Neural cell (in vitro differentiated cells): Measurements from ENCODE around the gene CFAP97D1. TPM values are rescaled to one million over a fixed set of nuclear protein-coding genes. Genes with fewer than 3 reads are reported as not detected.

Experiments used
- H2AFZ ChIP-seq: fragments of 200-600, 300-800 bp; sonication (generic), shearing (Covaris generic); 2 replicates; pipeline ENCODE4 v1.6.0; 2014; ENCODE audit warnings: low read depth, mild to moderate bottlenecking, antibody characterized with exemption, low read length, moderate library complexity
- H3F3A ChIP-seq: fragments of 200-600 bp; shearing (Covaris generic); 2 replicates; pipeline ENCODE4 v1.6.1; 2016; ENCODE audit warnings: mild to moderate bottlenecking, moderate library complexity, mixed read lengths, antibody characterized with exemption, low read length; ENCODE audit not compliant: insufficient read depth, poor library complexity, severe bottlenecking
- H3K27ac ChIP-seq: fragments of 200-600, 300-800 bp; sonication (generic), shearing (Covaris generic); 2 replicates; pipeline ENCODE4 v1.5.1; 2014; ENCODE audit warnings: mild to moderate bottlenecking, low read length, moderate library complexity
- H3K27me3 ChIP-seq: fragments of 300-800, 200-600 bp; sonication (generic), shearing (Covaris generic); 2 replicates; pipeline ENCODE4 v1.6.0; 2014; ENCODE audit warnings: mild to moderate bottlenecking, low read depth, low read length, moderate library complexity; ENCODE audit not compliant: insufficient read depth
- H3K36me3 ChIP-seq: fragments of 300-800, 200-600 bp; sonication (generic), shearing (Covaris generic); 2 replicates; pipeline ENCODE4 v1.5.1; 2014; ENCODE audit warnings: mild to moderate bottlenecking, antibody characterized with exemption, low read length, moderate library complexity; ENCODE audit not compliant: insufficient read depth
- H3K4me2 ChIP-seq: fragments of 300-800, 200-600 bp; sonication (generic), shearing (Covaris generic); 2 replicates; pipeline ENCODE4 v1.6.0; 2014; ENCODE audit warnings: mild to moderate bottlenecking, low read length
- H3K4me3 ChIP-seq: fragments of 300-800, 200-600 bp; sonication (generic), shearing (Covaris generic); 2 replicates; pipeline ENCODE4 v1.5.1; 2014; ENCODE audit warnings: mild to moderate bottlenecking, low read length, moderate library complexity
- H3K79me2 ChIP-seq: fragments of 200-600 bp; shearing (Covaris generic); replicated peaks from 2 replicates; pipeline ENCODE4 v1.6.0; 2014; ENCODE audit warnings: mild to moderate bottlenecking, low read length, moderate library complexity; ENCODE audit not compliant: insufficient read depth
- H3K9ac ChIP-seq: fragments of 300-800, 200-600 bp; sonication (generic), shearing (Covaris generic); 2 replicates; pipeline ENCODE4 v1.6.1; 2016; ENCODE audit warnings: mild to moderate bottlenecking, low read length, mixed read lengths
- H3K9me2 ChIP-seq: fragments of 200-600 bp; shearing (Covaris generic); 2 replicates; pipeline ENCODE4 v1.6.1; 2016; ENCODE audit warnings: mild to moderate bottlenecking, low read length, mixed read lengths; ENCODE audit not compliant: insufficient read depth
- H3K9me3 ChIP-seq: fragments of 200-600, 300-800 bp; sonication (generic), shearing (Covaris generic); 2 replicates; pipeline ENCODE4 v1.6.1; 2016; ENCODE audit warnings: mild to moderate bottlenecking, mixed run types, low read length, moderate library complexity, mixed read lengths
- H4K20me1 ChIP-seq: fragments of 200-600 bp; shearing (Covaris generic); 2 replicates; pipeline ENCODE4 v1.6.1; 2016; ENCODE audit warnings: mild to moderate bottlenecking, mixed run types; ENCODE audit not compliant: insufficient read depth
- CTCF ChIP-seq: fragments of 450-650 bp; IDR thresholded peaks from 2 replicates; pipeline ENCODE4 v1.5.1; 2014; ENCODE audit warnings: antibody characterized with exemption, mild to moderate bottlenecking, moderate library complexity; ENCODE audit not compliant: poor library complexity, severe bottlenecking
- EP300 ChIP-seq: fragments of 450-650 bp; conservative IDR thresholded peaks from 2 replicates; pipeline ENCODE4 v1.6.1; 2014; ENCODE audit warnings: antibody characterized with exemption, mild to moderate bottlenecking, moderate library complexity; ENCODE audit not compliant: poor library complexity, severe bottlenecking
- EZH2 ChIP-seq: fragments of 200-600, 300-800 bp; shearing (Covaris generic), sonication (generic); IDR thresholded peaks from 2 replicates; pipeline ENCODE4 v1.6.1; 2014; ENCODE audit warnings: antibody characterized with exemption, low read length, borderline replicate concordance, mild to moderate bottlenecking; ENCODE audit not compliant: insufficient read depth, poor library complexity, severe bottlenecking
- MXI1 ChIP-seq: fragments of 450-650 bp; conservative IDR thresholded peaks from 2 replicates; pipeline ENCODE4 v1.6.1; 2014; ENCODE audit warnings: antibody characterized with exemption, mild to moderate bottlenecking; ENCODE audit not compliant: poor library complexity, severe bottlenecking
- POLR2AphosphoS5 ChIP-seq: IDR thresholded peaks from 2 replicates; pipeline ENCODE4 v1.6.1; 2012
- RAD21 ChIP-seq: fragments of 450-650 bp; conservative IDR thresholded peaks from 2 replicates; pipeline ENCODE4 v1.6.1; 2014; ENCODE audit warnings: antibody characterized with exemption, mild to moderate bottlenecking, moderate library complexity
- SMC3 ChIP-seq: fragments of 450-650 bp; conservative IDR thresholded peaks from 2 replicates; pipeline ENCODE4 v1.6.1; 2014; ENCODE audit warnings: antibody characterized with exemption, mild to moderate bottlenecking, moderate library complexity; ENCODE audit not compliant: poor library complexity
- TAF1 ChIP-seq: IDR thresholded peaks from 2 replicates; pipeline ENCODE4 v1.6.1; 2012; ENCODE audit warnings: low read depth
- polyA plus RNA-seq: library from polyadenylated mRNA; depleted of rRNA; stranded (reverse); fragments of >200 nt; gene quantifications from 2 replicates; pipeline ENCODE4 v1.2.3, GENCODE V29; 2014
- TF ChIP-seq, protein P1 (sequence below): IDR thresholded peaks from 2 replicates; pipeline ENCODE4 v1.6.1; 2012; ENCODE audit warnings: borderline replicate concordance

The CFAP97D1 gene
- polyA plus RNA-seq, 1 donor from 2014 or later, result 0.09 TPM

GRCh38 chr17:43774304-43775250, 5.7 kb upstream of the CFAP97D1 start (continued):
- TF ChIP-seq RAD21 (no peak), SMC3 (no peak), TAF1 (no peak)

- Histone ChIP-seq H3K36me3 (no peaks in the 10 kb centered on the region), H3K9ac (peak within 1 kb of the TSS; percentile 98), H3K4me3 (peak within 1 kb of the TSS; percentile 89), H3K27me3 (no peaks in the 10 kb centered on the region), H3K79me2 (peaks cover 5% of the 10 kb centered on the region), H3K9me2 (no peaks in the 10 kb centered on the region), H2AFZ (peak within 1 kb of the TSS; percentile 73), H4K20me1 (no peaks in the 10 kb centered on the region), H3K9me3 (no peaks in the 10 kb centered on the region), H3K27ac (peak within 1 kb of the TSS; percentile 94), H3F3A (no peaks in the 10 kb centered on the region), H3K4me2 (peak within 1 kb of the TSS; percentile 88)
- peak; percentile 70 for TF ChIP-seq MXI1
- TF ChIP-seq CTCF, result no peak
- no peak for TF ChIP-seq EZH2
- peak; percentile 96 for TF ChIP-seq POLR2AphosphoS5
- peak; percentile 95 for TF ChIP-seq TAF1
- TF ChIP-seq SMC3, result no peak
- TF ChIP-seq, protein P1, sequence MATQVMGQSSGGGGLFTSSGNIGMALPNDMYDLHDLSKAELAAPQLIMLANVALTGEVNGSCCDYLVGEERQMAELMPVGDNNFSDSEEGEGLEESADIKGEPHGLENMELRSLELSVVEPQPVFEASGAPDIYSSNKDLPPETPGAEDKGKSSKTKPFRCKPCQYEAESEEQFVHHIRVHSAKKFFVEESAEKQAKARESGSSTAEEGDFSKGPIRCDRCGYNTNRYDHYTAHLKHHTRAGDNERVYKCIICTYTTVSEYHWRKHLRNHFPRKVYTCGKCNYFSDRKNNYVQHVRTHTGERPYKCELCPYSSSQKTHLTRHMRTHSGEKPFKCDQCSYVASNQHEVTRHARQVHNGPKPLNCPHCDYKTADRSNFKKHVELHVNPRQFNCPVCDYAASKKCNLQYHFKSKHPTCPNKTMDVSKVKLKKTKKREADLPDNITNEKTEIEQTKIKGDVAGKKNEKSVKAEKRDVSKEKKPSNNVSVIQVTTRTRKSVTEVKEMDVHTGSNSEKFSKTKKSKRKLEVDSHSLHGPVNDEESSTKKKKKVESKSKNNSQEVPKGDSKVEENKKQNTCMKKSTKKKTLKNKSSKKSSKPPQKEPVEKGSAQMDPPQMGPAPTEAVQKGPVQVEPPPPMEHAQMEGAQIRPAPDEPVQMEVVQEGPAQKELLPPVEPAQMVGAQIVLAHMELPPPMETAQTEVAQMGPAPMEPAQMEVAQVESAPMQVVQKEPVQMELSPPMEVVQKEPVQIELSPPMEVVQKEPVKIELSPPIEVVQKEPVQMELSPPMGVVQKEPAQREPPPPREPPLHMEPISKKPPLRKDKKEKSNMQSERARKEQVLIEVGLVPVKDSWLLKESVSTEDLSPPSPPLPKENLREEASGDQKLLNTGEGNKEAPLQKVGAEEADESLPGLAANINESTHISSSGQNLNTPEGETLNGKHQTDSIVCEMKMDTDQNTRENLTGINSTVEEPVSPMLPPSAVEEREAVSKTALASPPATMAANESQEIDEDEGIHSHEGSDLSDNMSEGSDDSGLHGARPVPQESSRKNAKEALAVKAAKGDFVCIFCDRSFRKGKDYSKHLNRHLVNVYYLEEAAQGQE, result peak; percentile 90
- peak; percentile 4 for TF ChIP-seq EP300
- TF ChIP-seq RAD21, result no peak
Observed at GRCh38 chr17:43778337-43779144, 1.7 kb upstream of the CFAP97D1 start, which contains the start of gene DUSP3. Gene DUSP3 (minus strand): TSS chr17:43778977. CDS start chr17:43778924, 53 bp downstream.
